GOT3 (cell line): ENCODE results near the gene NUMB.
"Not testable (repeated sequence)": the region's sequence is repeated elsewhere in the genome, so short reads cannot be mapped to it uniquely, and the experiment has no call there.

Source experiments
- DNase-seq: peaks from one replicate; lab custom pipeline; 2025; ENCODE audit warnings: mixed read lengths; lab: John Stamatoyannopoulos, UW

The NUMB gene

DNA sequence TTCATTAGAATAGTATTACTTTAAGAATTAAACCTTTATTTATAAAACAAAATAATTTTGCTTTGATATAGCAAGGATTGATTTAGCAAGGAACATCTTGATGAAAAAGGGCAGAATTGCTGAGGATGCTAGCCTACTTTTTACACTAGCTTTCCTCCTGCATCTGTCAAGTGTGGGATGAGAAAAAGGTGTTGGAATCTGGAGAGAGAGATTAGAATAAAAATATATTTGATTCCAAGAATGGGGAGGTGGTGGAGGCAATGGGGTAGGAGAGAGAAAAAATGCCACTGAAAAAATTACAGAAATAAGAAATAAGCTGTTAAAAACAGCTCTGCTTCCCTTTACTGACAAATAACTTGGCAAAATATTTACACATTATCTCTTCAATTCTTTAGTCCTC, 98.9 kb downstream of the NUMB start:
- DNase-seq = no peak

DNA sequence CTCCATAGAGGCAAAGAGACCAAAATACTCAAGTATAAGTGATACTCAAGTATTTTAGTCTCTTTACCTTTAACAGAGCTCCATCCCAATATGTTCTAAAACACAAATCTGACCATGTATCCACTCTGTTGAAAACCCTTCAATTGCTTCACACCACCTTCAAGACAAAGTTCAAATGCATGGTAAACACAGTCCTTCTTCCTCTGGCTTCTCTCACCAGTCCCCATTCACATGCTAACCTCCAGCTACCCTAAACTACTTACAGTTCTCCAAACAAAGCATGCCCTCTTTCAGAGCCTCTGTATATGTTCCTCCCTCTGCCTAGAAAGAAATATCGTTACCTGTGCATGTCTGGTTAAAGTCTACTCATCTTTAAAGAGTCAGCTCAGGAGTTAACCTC, 100.2 kb downstream of the NUMB start:
- DNase-seq = no peak

DNA sequence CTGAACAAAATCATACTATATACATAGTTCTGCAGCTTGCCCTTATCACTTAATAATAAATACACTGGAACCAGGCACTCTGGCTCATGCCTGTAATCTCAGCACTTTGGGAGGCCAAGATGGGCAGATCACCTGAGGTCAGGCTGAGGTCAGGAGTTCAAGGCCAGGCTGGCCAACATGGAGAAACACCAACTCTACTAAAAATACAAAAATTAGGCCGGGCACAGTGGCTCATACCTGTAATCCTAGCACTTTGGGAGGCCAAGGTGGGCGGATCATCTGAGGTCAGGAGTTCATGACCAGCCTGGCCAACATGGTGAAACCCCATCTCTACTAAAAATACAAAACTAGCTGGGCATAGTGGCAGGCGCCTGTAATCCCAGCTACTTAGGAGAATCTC, 109.3 kb downstream of the NUMB start:
- DNase-seq = not testable (repeated sequence)

DNA sequence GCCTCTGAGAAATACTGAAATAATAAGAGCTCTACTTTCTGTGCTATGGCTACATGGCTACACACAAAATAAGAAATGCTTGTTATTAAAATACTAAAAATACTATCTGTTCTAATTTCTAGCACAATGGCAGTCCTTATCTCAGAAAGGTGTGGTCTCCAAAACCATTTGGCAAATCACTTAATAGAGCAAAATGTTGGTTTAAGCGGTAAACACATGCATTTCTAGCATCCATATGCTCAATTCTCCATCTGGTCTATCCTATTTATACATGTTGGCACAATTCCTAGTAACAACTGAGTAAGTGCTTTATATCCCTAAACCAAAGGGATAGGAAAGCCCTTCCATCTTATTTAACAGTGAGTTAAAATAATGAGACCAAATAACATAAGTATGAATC, 114.0 kb downstream of the NUMB start:
- no peak for DNase-seq

DNA sequence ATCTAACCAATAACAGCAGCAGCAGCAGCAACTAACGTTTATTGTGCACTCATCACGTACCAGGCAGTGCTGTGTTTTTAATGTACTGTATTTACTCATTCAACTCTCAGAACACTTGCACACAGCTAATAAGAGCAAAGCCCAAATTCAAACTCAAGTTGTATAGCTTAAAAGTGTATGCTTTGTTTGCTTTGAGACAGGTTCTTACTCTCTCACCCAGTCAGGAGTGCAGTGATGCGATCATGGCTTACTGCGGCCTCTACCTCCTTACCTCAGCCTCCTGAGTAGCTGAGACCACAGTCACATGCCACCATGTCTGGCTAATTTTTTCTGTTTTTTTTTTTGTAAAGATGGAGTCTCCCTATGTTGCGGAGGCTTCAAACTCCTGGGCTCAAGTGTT, 115.7 kb downstream of the NUMB start:
- no peak for DNase-seq

DNA sequence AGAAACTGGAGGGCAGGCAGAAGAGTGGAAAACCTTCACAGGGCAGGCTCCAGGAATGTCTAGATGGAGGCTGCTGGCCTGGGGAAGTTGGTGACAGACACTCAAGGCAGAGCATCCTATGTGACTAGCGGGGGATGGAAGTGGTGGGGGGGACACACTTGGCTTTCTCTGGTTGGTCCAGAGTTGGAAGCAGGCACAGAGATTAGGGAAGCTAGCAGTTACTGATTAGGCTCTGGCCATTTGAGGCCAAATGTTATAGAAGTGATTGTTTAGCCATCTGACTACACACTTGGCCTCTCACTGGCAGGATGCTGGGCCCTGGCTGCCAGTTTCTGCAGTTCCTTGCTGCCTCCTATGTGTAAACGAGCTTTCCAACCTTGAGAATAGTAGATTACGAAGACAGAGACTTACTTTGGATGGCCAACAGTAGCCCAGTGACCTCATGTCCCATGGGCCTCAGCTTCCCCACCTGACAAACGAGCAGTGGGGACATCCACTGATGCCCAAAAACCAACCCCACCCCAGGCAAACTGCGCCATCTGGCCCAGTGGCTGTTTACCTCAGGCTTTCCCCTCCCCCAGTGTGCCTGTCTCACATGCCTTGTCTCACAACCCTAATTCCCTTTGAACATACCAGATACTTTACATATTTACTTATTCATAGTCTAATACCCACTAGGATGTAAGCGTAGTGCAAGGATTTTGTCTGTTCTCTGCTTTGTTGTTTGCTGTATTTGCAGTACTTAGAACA, 118.3 kb downstream of the NUMB start:
- no peak for DNase-seq

DNA sequence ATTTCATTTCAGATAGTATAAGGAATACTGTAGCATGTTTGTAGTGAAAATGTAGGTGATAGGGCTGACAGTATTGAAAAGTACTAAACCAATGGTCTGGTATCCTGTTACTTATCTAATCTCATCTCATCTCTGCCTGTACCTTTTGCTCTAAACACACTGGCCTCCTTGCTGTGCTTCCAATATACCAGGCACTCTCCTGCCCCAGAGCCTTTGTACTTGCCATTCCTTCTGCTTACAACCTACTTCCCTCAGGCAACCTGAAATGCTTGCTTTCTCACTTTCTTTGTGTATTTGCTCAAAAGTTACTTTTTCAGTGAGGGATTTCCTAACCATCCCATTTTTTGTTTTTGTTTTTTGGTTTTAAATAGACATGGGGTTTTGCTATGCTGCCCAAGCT, 119.1 kb downstream of the NUMB start:
- no peak for DNase-seq

DNA sequence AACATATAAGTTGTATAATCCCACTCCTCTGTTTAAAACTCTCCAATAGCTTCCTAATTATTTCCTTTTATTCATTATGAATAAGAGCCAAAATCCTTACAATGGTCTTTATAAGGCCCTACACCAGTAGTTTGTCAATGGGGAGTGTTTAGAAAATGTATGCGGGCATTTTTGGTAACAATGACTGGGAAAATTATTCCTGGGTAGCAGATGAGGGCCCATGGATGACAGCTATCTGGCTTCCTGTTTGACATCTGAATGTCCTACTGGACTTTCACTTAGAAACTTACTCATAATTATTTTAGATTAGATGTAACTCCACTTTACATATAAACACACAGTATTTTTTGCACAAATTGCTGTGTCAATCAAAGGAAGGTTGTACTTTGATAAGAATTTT, 119.8 kb downstream of the NUMB start:
- no peak for DNase-seq

DNA sequence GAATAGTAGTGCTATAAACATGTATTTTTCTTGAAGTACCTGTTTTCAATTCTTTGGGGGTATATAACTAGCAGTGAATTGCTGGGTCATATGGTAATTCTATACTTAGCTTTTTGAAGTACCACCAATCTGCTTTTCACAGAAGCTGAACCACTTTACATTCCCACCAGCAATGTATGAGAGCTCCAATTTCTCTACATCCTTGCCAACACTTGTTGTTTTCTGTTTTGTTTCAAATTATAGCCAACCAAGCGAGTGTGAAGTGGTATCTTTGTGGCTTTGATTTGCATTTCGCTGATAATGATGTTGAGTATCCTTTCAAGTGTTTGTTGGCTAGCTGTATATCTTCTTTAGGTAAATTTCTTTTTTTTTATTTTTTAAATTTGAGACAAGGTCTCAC, 125.3 kb downstream of the NUMB start:
- no peak for DNase-seq

DNA sequence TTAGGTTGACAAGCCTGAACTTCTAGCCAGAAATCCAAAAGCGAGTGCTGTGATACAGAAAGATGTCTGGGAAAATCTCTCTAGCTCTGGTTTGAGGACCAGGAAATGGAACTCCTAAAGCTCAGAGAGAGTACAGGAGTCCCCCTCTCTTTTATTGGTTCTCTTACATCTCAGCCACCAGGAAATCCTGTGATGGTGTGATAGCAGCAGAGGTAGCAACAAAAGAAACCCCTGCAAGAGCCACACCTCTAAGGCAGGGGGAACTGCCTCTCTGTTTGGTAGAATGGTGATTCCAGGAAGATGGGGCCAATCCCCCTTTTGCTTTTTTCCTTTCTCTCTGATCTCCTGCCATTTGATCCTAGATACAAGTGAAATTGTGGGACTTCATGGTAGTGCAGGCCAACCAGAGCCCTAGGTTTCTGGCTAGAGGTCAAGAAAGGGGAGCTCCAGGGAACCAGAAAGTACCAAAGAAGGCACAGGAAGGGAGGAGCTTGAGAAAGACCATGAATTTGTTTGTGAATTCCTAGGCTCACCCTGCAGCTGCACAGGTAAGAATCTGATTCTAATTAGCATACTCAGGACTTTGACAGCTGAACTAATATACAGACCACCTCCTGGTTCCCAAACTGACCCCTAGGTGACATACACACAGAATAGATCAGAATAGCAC, 132.6 kb downstream of the NUMB start:
- DNase-seq = no peak

DNA sequence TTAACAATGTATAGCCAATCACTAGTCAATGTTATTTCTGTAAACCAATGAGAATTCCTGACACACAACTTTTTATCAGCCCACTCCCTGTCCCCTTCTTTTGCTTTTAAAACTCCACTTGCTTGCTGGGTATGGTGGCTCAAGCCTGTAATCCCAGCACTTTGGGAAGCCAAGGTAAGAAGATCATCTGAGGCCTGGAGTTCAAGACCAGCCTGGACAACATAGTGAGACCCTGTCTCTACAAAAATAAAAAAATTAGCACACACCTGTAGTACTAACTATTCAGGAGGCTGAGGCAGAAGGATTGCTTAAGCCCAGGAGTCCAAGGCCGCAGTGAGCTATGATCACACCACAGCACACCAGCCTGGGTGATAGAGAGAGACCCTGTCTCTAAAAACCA, 133.3 kb downstream of the NUMB start:
- DNase-seq = no peak

DNA sequence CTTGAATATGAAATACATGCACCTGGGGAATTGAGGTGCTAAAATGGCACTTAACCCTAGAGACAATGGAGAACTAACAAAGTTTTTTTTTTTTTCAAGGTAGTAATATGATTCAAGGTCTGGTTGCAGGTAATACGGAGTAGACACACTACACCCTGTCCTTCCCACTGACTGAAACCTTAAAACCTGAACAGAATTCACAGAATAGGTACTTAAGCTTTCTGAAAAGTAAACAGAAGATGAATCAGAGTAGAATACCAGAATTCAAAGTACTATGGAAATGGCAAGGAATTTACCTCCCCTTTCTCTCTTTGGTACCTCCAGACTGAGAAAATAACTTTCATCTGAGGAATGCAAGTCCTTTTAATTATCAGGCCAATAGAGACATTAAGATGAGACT, 133.8 kb downstream of the NUMB start:
- DNase-seq = no peak

DNA sequence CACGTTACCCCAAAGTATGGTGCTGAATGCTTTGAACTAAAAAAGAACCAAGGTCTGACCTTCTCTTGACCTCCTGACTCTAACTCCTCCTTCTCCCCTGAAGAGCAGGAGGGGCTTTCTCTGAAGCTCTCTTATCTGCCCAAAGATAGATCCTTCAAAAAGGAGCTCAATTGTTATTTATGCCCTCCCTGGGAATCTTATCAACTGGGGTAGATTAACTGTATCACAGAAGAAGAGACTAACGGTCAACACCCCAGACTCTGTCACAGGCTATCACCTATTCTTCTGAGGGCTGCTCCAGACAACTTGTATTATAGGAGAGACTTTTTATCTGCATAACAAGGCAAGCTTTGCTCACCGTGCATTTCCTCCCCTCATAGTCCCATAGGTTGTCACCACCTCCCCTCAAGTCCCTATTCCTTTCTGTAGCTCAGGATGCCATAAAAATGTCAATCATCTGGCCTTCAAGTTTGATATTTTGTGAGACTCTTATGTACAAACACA, 134.4 kb downstream of the NUMB start:
- DNase-seq = no peak

DNA sequence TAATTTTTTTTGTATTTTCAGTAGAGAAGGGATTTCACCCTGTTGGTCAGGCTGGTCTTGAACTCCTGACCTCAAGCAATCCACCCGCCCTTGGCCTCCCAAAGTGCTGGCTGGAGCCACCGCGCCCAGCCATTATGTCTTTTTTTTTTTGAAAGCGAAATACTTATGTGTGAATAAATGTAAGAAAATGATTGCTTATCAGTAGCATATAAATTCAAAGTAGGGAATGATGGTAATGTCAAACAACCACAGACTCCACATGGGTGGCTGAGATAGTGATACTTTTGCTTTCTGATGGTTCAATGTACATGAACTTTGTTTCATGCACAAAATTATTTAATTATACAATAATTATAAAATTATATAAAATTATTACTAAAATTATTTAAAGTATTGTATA, 145.2 kb downstream of the NUMB start:
- no peak for DNase-seq

DNA sequence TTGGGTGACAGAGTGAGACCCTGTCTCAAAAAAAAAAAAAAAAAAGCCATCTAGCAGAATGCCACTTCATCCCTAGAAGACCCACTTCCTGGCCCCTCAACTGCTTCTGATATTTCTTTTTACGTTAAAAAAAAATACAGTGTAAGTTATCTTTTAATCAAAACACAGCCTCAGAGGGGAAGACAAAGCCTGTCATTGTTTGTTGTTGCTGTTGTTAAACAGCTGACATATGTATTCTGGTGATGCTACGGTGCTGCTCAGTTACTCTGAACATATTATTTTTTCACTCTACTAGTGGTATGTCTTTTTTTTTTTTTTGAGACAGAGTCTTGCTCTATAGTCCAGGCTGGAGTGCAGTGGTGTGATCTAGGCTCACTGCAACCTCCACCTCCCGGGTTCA, 145.7 kb downstream of the NUMB start:
- DNase-seq = no peak

DNA sequence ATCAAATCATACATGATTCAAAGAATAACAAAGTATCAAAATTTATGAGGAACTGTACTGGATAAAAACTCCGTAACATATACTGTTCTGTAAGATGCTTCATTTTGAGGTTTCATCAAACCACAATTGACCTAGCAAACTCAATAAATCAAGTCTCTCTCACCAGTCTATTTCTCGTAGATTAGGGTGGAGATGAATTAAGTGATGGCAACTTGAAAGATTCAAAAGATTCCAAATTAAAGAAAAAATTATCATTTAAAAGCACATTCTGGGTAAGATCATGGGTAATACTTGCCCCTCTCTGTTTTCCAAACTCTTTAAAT, 146.7 kb downstream of the NUMB start:
- DNase-seq = no peak

DNA sequence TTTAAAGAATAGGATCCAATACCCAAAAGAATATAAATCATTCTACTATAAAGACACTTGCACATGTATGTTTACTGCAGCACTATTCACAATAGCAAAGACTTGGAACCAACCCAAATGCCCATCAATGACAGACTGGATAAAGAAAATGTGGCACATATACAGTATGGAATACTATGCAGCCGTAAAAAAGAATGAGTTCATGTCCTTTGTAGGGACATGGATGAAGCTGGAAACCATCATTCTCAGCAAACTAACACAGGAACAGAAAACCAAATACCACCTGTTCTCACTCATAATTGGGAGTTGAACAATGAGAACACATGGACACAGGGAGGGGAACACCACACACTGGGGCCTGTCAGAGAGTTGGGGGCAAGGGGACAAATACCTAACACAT, 149.1 kb downstream of the NUMB start:
- not testable (repeated sequence) for DNase-seq

DNA sequence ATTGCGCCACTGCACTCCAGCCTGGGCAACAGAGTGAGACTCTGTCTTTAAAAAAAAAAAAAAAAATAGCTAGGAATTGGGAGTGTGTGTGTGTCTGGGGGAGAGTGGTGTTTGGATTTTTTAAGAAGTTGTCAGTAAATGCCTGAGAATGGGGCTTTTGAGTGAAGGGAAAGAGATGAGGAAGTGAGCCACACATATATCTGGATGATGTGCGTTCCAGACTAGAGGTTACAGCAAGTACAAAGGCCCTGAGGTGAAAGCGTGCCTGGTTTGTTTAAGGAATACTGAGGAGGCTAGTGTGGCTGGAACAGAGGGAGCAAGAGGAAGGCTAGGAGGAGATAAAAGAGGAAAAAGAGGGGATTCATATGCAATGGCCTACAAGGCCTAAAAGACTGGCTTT, 151.1 kb downstream of the NUMB start:
- DNase-seq = no peak

DNA sequence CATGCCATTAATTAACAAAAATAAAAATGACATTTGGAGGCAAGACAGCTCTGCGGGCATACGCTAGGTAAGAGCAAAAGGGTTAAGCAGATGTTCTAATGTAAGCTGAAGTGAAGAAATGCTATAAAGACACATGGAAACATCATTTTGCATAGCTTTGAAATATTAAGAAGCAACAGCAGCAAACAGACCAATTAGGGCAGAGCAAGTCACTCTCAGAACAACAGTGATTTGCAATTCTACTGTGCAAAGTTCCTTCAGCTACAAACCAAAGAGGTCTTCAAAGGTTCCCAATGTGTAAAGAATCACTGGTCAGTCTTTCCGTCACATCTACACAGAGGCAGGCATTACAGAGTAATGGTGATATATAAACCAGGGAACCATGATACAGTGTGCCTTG, 152.8 kb downstream of the NUMB start:
- DNase-seq = no peak

DNA sequence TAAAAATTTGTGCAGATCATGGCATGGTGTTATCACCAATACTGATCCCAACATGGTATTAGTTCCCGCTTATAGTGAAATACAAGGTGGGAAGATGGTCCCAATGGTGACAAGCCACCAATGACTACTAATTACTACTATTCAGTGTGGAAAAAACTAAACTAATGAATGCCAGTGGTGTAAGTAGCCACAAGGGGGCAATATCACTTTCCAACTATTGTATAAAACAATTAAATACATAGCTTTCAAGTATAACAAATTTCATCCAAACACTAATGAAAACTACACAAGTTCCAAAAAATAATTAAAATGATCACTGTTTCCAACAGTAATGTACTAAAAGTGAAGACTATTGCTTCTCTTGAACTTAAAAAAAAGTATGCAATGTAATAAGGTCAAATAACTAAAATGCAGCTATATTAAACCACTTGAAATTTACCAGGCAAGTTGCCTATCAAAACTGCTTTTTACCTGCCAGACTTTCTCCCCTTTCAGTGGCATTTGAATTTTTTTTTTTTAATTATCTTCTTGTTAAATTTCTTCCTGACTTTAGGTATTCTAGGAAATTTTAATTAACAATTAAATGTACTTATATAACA, 163.0 kb downstream of the NUMB start:
- no peak for DNase-seq

DNA sequence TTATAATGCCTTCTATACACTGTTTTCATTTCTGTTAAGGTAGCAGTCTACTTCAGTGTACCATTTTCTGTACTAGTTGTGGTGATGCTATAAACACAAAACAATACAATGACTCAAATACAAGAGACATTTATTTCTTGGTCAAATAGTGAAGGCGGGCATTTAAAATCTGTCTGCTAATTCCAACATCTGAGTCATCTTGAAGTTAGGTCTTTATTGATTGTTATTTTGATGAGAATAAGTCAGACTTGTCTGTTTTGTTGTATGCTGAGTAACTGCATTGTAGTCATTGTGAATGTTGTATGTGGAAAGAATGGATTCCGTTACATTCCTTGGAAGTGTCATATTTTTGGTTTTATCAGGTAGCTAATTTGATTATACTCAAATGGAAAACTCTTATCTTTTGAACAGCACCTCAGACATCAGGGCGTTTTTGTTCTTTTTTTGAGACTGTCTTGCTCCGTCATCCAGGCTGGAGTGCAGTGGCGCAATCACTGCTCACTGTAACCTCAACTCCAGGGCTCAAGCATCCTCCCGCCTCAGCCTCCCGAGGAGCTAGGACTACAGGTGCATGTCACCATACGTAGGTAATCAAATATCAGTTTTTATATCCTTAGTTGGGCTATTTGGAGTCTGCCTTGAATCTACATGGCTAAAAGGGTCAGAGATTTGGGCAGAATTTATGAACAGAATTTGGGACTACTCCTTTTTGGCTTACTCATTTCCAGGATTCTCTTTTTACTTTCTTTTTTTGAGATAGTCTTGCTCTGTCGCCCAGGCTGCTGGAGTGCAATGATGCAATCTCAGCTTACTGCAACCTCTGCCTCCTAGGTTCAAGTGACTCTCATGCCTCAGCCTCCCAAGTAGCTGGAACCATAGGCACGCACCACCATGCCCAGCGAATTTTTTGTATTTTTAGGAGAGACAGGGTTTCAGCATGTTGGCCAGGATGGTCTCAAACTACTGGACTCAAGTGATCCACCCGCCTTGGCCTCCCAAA, 164.3 kb downstream of the NUMB start:
- no peak for DNase-seq

DNA sequence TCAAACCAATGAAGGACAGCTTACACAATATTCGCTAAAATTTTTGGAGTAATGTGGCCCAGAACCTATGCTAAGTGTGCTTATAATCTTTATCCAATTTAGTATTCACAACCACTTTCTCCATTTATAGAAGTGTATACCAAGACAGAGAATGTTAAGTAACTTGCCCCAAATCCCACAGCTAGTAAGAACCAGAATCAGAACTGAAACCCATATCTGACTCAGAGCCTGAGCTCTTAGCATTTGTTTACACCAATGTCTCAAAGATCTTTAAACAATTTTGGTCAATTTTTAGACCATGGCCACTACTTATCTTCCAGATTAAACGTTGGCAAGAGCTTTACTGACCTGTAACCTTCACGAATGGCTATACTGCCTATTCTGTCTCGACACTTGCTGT, 168.1 kb downstream of the NUMB start:
- DNase-seq = no peak
